HG02981 (cell line): ENCODE data around the gene NAP1L4.
"Not testable (repeated sequence)": the region's sequence is repeated elsewhere in the genome, so short reads cannot be mapped to it uniquely, and the experiment has no call there.

Source experiments
- ATAC-seq: cut with Tn5 transposase; IDR thresholded peaks from one replicate; pipeline ENCODE4 v1.9.1; 2021; ENCODE audit warnings: mild to moderate bottlenecking, moderate library complexity; ENCODE audit not compliant: unreplicated experiment

NAP1L4 gene

GRCh38 chr11:2911785-2912391 is 80.2 kb downstream of the NAP1L4 start:
- ATAC-seq: no peak

- no peak for ATAC-seq
Measured at GRCh38 chr11:2911088-2911784, 80.9 kb downstream of the NAP1L4 start.

- no peak for ATAC-seq
Measured at GRCh38 chr11:2910401-2910955, 81.7 kb downstream of the NAP1L4 start.

- ATAC-seq: no peak
Measured at GRCh38 chr11:2909133-2909902, 82.8 kb downstream of the NAP1L4 start.

GRCh38 chr11:2908130-2908529 is 84.0 kb downstream of the NAP1L4 start:
- no peak for ATAC-seq

GRCh38 chr11:2905299-2905698 is 86.8 kb downstream of the NAP1L4 start:
- not testable (repeated sequence) for ATAC-seq

GRCh38 chr11:2904153-2905052 is 87.7 kb downstream of the NAP1L4 start:
- no peak for ATAC-seq

GRCh38 chr11:2903672-2904011 is 88.5 kb downstream of the NAP1L4 start:
- ATAC-seq: no peak

GRCh38 chr11:2902784-2903671 is 89.1 kb downstream of the NAP1L4 start:
- no peak for ATAC-seq

- peak; percentile 94 for ATAC-seq
Measured at GRCh38 chr11:2901854-2902783, 90.0 kb downstream of the NAP1L4 start.

- no peak for ATAC-seq
Measured at GRCh38 chr11:2901196-2901796, 90.8 kb downstream of the NAP1L4 start.

GRCh38 chr11:2899080-2899783 is 92.9 kb downstream of the NAP1L4 start:
- ATAC-seq: no peak

GRCh38 chr11:2898366-2899079 is 93.6 kb downstream of the NAP1L4 start:
- no peak for ATAC-seq

- ATAC-seq: no peak
Measured at GRCh38 chr11:2897048-2897447, 95.1 kb downstream of the NAP1L4 start.

GRCh38 chr11:2896047-2896446 is 96.1 kb downstream of the NAP1L4 start:
- no peak for ATAC-seq
